ENCODE results near the gene KANTR.
A peak's percentile ranks its signal among the peaks of the same experiment; 100 is the strongest.

Gene KANTR, protein sequence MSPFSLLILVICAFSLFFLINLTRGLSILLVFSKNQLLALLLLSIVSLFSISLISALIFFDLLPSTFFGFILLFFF

GRCh38 chrX:53093748-53094581 lies at the start of gene KANTR:
KANTR (plus strand) TSS chrX:53094142; CDS start chrX:53124273, 30,131 bp downstream.
- intact Hi-C loops (cut with DNase I) = no loop called here
- peak; percentile 72 to 94 (median 87) for DNase-seq

DNA sequence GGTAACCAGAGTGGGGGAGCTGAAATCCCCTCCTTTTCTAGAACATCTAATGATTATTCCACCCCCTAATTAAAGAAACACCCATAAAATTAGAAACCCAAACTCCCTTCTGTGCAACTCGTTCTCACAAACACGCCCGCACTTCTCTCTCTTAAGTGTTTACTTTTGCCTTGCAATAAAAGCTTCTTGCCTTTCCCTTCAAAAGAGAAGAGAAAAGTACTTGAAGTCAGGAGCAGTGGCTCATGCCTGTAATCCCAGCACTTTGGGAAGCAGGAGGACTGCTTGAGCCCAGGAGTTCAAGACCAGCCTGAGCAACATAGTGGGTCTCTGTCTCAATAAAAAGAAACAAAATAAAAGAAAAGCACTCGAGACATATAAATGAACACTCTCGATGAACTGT lies 48.9 kb upstream of the KANTR start:
- intact Hi-C loops (cut with DNase I) = no loop called here
- DNase-seq = no peak

- intact Hi-C loops (cut with DNase I) = no loop called here
- no peak for DNase-seq
Observed at GRCh38 chrX:53047228-53047627, 46.7 kb upstream of the KANTR start.

DNA sequence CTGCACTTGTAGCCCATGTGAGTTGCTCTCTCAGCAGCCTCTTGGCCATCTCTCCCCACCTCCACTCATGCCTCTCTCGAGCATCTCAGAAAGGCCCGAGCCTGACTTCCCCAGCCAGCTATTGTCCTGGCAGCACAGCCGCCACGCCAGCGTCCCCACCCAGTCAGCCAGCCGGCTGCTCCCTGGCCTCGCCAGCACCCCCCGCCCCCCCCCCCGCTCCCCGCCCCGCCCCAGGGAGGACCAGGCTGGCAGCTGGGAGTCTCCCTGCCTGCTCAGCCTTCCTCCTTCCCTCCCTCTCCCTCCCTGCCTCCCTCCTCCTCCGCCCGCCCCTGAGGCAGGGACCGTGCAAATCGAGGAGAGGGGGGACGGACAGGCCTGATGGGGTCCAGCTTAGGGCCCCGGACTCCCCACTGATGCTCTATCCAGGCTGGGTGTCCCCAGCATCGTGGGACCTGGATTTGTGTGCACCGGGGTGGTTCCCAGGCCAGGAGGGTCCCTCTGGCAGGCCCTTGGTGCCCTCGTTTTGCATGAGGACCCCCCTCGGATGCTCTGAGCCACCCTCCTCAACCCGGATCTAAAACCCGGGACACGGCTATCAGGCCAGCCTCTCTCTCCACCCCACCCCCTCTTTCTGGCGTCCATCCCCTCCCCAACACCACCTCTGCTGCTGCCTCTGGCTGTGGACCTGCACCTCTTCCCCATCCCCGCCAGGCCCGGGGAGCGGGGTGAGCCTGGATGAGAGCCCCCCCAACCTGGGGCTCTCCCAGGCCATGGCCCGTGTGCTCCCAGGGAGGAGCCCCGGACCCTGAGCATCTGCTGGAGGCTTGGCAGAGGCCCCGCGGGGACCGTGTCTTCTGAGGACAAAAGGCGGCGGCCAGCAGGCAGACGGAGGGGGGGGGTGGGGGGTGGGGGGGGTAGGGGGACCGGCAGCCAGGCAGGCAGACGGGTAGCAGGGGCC lies 45.5 kb upstream of the KANTR start, which contains the start of gene GPR173:
Gene GPR173 (plus strand): TSS at position 621 of the 958 bp plus-strand sequence. CDS start 27,833 bp downstream, outside the sequence.
- intact Hi-C loops (cut with DNase I) = no loop called here
- peak; percentile 34 to 85 (median 72) for DNase-seq

DNA sequence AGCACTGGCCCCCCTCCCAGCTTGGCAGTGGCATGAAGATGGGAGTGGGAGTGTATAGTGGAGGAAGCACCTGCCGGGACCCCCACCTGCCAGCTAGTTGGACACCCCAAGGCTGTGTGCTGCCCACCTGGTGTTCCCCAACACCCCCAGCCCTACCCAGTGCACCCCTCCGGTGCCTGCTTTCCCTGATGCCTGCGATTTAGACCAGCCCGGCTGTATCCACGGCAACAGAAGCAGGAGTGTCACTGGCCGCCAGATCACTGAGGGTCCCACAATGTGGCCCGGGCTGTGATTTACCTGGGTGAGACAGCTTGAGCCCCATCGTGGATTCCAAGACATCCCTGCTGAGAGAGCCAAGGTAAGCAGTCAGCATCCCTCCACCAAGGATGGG lies 44.8 kb upstream of the KANTR start:
- intact Hi-C loops (cut with DNase I) = no loop called here
- peak in 4 of 42 donors; percentile 3 to 23 (median 14) for DNase-seq

GRCh38 chrX:53050841-53051240 lies 43.1 kb upstream of the KANTR start:
- DNase-seq = no peak
- intact Hi-C loops (cut with DNase I) = no loop called here

DNA sequence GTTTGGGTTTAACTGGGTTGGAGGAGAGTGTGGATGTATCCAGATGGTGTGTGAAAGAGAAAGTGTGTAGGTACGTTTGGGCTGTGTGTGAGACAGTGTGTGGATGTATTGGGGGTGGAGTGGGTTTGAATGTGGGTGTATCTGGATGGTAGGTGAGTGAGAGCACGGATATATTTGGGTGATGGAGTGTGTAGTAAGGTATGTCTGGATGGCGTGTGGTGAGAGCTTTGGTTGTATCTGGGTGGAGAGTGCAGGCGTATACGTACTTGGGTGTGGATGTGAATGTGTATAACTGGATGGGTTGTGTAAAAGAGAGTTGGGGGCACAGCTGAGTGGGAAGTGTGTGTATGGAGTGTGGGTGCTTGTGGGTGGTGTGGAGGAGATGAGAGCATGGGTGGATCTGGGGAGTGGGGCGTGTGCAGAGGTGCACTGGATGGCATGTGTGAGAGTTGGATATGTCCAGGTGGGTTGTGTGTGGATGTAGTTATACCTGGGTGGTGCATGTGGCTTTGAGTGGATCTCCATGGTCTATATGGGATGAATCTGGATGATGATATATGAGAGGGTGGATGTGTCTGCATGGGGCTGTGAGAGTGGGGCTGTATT lies 38.6 kb upstream of the KANTR start:
- intact Hi-C loops (cut with DNase I) = no loop called here
- no peak for DNase-seq

GRCh38 chrX:53056292-53056691 lies 37.6 kb upstream of the KANTR start:
- intact Hi-C loops (cut with DNase I) = no loop called here
- DNase-seq = no peak

DNA sequence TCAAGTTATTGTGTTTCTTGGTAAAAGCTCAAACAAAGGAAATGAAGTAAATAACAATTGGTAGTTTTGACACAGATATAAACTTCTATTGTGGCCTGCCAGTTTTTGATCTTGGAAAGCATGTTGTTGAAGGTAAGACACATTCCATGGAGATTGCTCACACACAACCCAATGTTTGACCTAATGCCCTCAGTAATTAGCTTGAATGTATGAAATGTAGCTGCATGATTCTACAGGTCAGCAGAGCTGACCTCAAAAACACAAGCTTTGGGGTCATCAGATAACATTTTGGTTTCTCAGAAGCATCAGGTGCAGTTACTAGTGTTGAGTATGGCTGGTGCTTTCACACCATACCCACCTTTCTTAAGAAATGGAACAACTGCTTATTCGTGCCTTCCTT lies 28.8 kb upstream of the KANTR start:
- intact Hi-C loops (cut with DNase I) = no loop called here
- DNase-seq = no peak

GRCh38 chrX:53071064-53071463 lies 22.9 kb upstream of the KANTR start:
- DNase-seq = no peak
- intact Hi-C loops (cut with DNase I) = no loop called here

DNA sequence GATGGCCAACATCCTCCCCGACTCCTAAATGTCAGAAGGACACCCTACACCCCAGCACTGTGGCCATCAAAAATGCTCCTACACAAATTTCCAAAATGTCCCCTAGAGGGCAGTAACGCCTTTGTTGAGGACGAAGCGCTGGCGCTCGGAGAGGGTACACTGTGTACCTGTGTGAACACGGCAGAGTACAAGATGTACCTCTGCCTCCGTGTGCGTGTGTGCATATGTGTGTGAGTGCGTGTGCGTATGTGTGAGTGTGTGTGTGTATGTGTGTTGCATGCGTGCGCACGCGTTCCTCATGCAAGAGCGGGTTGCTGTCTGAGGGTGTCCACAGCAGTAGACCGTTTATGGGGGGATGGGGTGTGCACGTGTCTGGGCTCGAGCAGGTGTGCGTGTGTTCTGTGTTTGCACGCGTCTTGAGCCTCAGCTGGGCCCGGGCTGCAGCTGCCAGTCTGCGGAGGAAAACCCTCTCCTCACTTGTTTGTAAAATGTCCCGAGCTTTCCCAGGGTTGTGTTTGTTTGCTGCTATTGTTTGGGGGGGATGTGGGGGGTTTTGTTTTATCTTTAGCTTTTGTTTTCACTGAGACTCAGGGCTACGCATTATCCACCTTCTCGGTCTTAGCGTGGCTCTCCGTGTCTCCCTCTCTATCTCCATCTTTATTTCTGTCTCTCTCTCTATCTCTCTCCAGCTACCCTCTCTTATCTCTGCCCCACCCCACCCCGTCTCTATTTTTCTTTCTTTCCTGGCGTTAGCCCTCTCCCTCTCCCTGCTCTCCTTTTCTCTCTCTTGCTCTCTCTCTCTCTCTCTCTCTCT lies 22.1 kb upstream of the KANTR start:
- intact Hi-C loops (cut with DNase I) = no loop called here
- DNase-seq = peak in 40 of 42 donors; percentile 16 to 81 (median 61)

GRCh38 chrX:53072418-53073114 lies 21.4 kb upstream of the KANTR start:
- intact Hi-C loops (cut with DNase I) = no loop called here
- no peak for DNase-seq

DNA sequence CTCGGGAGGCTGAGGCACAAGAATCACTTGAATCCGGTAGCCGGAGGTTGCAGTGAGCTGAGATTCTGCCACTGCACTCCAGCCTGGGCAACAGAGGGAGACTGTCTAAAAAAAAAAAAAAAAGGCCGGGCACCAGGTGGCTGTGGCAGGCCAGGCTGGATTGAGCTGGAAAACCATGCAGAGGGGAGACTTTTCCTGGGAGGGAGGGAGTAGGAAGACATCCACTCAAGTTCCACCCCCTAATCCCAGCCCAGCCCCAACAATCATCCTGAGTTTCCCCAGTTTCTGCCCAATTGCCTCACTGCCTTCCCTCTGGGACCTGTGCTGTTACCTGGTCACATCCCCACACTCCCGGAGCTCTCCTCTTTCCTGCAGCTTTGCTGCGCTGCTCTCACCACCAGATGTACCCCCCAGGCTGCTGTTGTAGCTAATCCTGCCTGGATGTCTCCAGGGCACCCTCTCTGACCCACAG lies 20.8 kb upstream of the KANTR start:
- no peak for DNase-seq
- intact Hi-C loops (cut with DNase I) = no loop called here

DNA sequence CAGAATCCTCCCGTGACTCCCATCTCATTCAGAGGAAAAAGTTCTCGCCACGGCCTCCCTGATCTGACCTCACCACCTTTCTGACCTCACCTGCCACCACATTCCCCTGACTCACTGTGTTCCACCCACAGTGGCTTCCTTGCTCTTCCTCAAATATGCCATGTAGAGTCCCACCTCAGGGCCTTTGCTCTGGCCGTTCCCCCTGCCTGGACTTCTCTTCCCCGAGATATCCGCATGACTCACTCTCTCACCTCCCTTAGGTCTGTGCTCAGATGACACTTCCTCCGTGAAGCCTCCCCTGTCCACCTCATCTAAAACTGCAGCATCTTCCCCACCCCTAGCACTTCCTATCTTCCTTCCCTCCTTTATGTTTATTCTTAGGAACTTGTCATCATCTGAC lies 18.9 kb upstream of the KANTR start:
- intact Hi-C loops (cut with DNase I) = no loop called here
- no peak for DNase-seq

DNA sequence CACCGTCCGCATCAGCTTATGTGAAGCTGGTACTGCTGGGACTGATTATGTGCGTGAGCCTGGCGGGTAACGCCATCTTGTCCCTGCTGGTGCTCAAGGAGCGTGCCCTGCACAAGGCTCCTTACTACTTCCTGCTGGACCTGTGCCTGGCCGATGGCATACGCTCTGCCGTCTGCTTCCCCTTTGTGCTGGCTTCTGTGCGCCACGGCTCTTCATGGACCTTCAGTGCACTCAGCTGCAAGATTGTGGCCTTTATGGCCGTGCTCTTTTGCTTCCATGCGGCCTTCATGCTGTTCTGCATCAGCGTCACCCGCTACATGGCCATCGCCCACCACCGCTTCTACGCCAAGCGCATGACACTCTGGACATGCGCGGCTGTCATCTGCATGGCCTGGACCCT lies 17.3 kb upstream of the KANTR start:
- DNase-seq = no peak
- intact Hi-C loops (cut with DNase I) = no loop called here

- DNase-seq = no peak
- intact Hi-C loops (cut with DNase I) = no loop called here
Observed at GRCh38 chrX:53077207-53078197, 16.4 kb upstream of the KANTR start.

GRCh38 chrX:53078943-53079342 lies 15.0 kb upstream of the KANTR start:
- no peak for DNase-seq
- intact Hi-C loops (cut with DNase I) = no loop called here

Measured in head of caudate nucleus (tissue), 42 donors.